ENCODE measurements around the gene MBLAC1.
A peak's percentile ranks its signal among the peaks of the same experiment; 100 is the strongest.

The MBLAC1 gene

GRCh38 chr7:100147278-100147677 is 20.5 kb downstream of the MBLAC1 start:
- TF ChIP-seq CTCF (conservative IDR thresholded peaks at IDR 0.05; ENCODE audit: control insufficient read depth, insufficient read depth, low read depth, low read length) = no peak
- no peak for DNase-seq (ENCODE audit: low read depth)
- no peak overlapping the region for H3K4me3 ChIP-seq (ENCODE audit: control insufficient read depth, low read depth, low read length)

- H3K4me3 ChIP-seq (ENCODE audit: control insufficient read depth, low read depth, low read length) = peak overlapping the region; percentile 97
- no peak for TF ChIP-seq CTCF (conservative IDR thresholded peaks at IDR 0.05; ENCODE audit: control insufficient read depth, insufficient read depth, low read depth, low read length)
- DNase-seq (ENCODE audit: low read depth) = no peak
Measured at GRCh38 chr7:100148225-100148558, 21.4 kb downstream of the MBLAC1 start.

GRCh38 chr7:100148559-100149328 is 22.0 kb downstream of the MBLAC1 start, which contains the start of gene LAMTOR4:
Gene LAMTOR4 (plus strand): TSS chr7:100148918. CDS start chr7:100148973, 55 bp downstream.
- peak within 1 kb of the TSS; percentile 97 for H3K4me3 ChIP-seq (ENCODE audit: control insufficient read depth, low read depth, low read length)
- TF ChIP-seq CTCF (conservative IDR thresholded peaks at IDR 0.05; ENCODE audit: control insufficient read depth, insufficient read depth, low read depth, low read length) = no peak

GRCh38 chr7:100152404-100152803 is 25.6 kb downstream of the MBLAC1 start:
- TF ChIP-seq CTCF (conservative IDR thresholded peaks at IDR 0.05; ENCODE audit: control insufficient read depth, insufficient read depth, low read depth, low read length) = no peak
- no peak overlapping the region for H3K4me3 ChIP-seq (ENCODE audit: control insufficient read depth, low read depth, low read length)
- DNase-seq (ENCODE audit: low read depth) = no peak

More at GRCh38 chr7:100148559-100149328, 22.0 kb downstream of the MBLAC1 start, which contains the start of gene LAMTOR4:
- DNase-seq (ENCODE audit: low read depth) = peak; percentile 98

- no peak overlapping the region for H3K4me3 ChIP-seq (ENCODE audit: control insufficient read depth, low read depth, low read length)
- TF ChIP-seq CTCF (conservative IDR thresholded peaks at IDR 0.05; ENCODE audit: control insufficient read depth, insufficient read depth, low read depth, low read length) = no peak
- no peak for DNase-seq (ENCODE audit: low read depth)
Measured at GRCh38 chr7:100152937-100153666, 26.3 kb downstream of the MBLAC1 start.

- no peak for DNase-seq (ENCODE audit: low read depth)
- H3K4me3 ChIP-seq (ENCODE audit: control insufficient read depth, low read depth, low read length) = no peak overlapping the region
- no peak for TF ChIP-seq CTCF (conservative IDR thresholded peaks at IDR 0.05; ENCODE audit: control insufficient read depth, insufficient read depth, low read depth, low read length)
Measured at GRCh38 chr7:100153708-100154535, 27.2 kb downstream of the MBLAC1 start.

Data from fibroblast of mammary gland (primary cell).